ENCODE measurements around the gene HECW1. TPM values are rescaled to one million over a fixed set of nuclear protein-coding genes. Genes with fewer than 3 reads are reported as not detected.

Gene HECW1
- total and polyA plus RNA-seq, 10 of the 15 experiments (the other 5 are each of a cell fraction or from before 2014, with no cell fraction given) = under 0.01 to 0.31 (median 0.04) TPM; not detected in 3

DNA sequence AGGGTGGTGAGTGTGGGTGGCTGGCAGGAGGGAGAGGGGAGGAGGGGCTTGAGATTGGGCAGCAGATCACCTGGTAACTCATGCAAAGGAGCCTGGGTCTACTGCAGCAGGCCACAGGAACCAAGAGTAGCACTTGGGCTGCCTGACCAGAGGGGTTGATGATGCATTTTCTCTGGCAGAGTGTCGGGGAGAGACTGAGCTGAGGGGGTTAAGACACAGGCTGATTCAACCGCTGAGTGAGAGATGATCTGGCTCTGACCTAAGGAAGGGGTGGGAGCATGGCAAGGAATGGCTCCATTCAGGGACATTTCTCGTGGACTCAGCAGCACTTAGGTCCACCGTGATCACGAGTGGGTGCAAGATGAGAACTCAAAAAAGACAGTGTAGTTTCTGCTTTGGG is 355.0 kb downstream of the HECW1 start (continued):
- TF ChIP-seq, protein P1, sequence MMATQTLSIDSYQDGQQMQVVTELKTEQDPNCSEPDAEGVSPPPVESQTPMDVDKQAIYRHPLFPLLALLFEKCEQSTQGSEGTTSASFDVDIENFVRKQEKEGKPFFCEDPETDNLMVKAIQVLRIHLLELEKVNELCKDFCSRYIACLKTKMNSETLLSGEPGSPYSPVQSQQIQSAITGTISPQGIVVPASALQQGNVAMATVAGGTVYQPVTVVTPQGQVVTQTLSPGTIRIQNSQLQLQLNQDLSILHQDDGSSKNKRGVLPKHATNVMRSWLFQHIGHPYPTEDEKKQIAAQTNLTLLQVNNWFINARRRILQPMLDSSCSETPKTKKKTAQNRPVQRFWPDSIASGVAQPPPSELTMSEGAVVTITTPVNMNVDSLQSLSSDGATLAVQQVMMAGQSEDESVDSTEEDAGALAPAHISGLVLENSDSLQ (IDR thresholded peaks at IDR 0.05) = no peak
- TF ChIP-seq TARDBP (IDR thresholded peaks at IDR 0.05; ENCODE audit: borderline replicate concordance) = no peak
- TF ChIP-seq POU2F2 (IDR thresholded peaks at IDR 0.05; ENCODE audit: borderline replicate concordance, low read depth, low read length) = no peak

DNA sequence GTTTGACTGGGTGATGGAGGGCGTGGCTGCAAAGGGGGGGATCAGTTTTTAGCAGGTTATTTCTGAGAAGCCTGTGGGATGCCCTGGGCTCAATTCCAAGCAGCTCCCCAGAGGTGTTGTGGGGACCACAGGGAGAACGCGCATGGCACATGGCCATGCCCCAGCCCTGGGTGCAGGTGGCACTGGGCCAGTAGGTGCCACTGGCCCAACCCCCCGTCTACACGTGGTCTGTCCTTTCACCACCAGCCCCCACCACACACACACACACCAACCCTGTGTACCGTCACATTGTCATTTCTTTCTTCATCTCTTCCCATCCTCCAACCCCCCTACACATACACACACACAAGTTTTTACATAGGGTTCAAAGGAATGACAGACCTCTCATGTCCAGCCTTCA is 355.4 kb downstream of the HECW1 start:
- peaks cover 2% of the 10 kb centered on the region; the same call in 1 of the 2 replicates for H3K4me1 ChIP-seq (ENCODE audit: control insufficient read depth, insufficient read depth, low read length)
- WGBS (ENCODE audit: insufficient coverage, insufficient replicate concordance, low lambda C conversion rate, missing lambda C conversion rate) = 67% methylated on average over 6 of the region's 6 CpGs
- H3K27ac ChIP-seq (ENCODE audit: control insufficient read depth, insufficient read depth) = no peak overlapping the region
- POLR2A ChIA-PET = no interaction called here
- no peaks in the 10 kb centered on the region for H3K36me3 ChIP-seq (ENCODE audit: control insufficient read depth in 2 of 2, insufficient read depth in 2 of 2, low read length in 1 of 2)
- RAD21 ChIA-PET (ENCODE audit: unreplicated experiment) = no interaction called here
- intact Hi-C loops (cut with micrococcal nuclease; ENCODE audit: unreplicated experiment) (no loop called here), in situ Hi-C loops (cut with MboI) (no loop called here)
- H3K4me2 ChIP-seq (ENCODE audit: control insufficient read depth, insufficient read depth) = no peak overlapping the region
- no peaks in the 10 kb centered on the region for H4K20me1 ChIP-seq (ENCODE audit: control insufficient read depth, insufficient read depth)
- no peaks in the 10 kb centered on the region for H3K9me3 ChIP-seq (replicated peaks; ENCODE audit: control insufficient read depth, insufficient read depth, low read length)
- ATAC-seq = no peak
- H3K27me3 ChIP-seq (replicated peaks in 1 of 2; ENCODE audit: control insufficient read depth in 2 of 2, insufficient read depth in 2 of 2, low read length in 1 of 2) = no peaks in the 10 kb centered on the region; a peak in 1 of 4 replicates
- no peak for DNase-seq (ENCODE audit: low read depth, low spot score)
- CTCF ChIA-PET = interaction anchor here (3.2 kb wide), 1 partner anchor 12 kb away, joined by 21 read pairs; no protein-coding TSS in a partner anchor
- BruUV-seq (replicated peaks) = no TSS peak
- H3K79me2 ChIP-seq (ENCODE audit: control insufficient read depth, insufficient read depth, low read length) = no peaks in the 10 kb centered on the region
- H3K9ac ChIP-seq (ENCODE audit: control insufficient read depth, insufficient read depth, low read length) = no peak overlapping the region
- no peak overlapping the region for H2AFZ ChIP-seq (ENCODE audit: control insufficient read depth, low read depth, low read length)
- SMC1A ChIA-PET (ENCODE audit: uncharacterized antibody, unreplicated experiment) = interaction anchor here (0.6 kb wide), 1 partner anchor 48 kb away, joined by 3 read pairs; no protein-coding TSS in a partner anchor
- H3K4me3 ChIP-seq = no peak overlapping the region
- TF ChIP-seq, protein P2, sequence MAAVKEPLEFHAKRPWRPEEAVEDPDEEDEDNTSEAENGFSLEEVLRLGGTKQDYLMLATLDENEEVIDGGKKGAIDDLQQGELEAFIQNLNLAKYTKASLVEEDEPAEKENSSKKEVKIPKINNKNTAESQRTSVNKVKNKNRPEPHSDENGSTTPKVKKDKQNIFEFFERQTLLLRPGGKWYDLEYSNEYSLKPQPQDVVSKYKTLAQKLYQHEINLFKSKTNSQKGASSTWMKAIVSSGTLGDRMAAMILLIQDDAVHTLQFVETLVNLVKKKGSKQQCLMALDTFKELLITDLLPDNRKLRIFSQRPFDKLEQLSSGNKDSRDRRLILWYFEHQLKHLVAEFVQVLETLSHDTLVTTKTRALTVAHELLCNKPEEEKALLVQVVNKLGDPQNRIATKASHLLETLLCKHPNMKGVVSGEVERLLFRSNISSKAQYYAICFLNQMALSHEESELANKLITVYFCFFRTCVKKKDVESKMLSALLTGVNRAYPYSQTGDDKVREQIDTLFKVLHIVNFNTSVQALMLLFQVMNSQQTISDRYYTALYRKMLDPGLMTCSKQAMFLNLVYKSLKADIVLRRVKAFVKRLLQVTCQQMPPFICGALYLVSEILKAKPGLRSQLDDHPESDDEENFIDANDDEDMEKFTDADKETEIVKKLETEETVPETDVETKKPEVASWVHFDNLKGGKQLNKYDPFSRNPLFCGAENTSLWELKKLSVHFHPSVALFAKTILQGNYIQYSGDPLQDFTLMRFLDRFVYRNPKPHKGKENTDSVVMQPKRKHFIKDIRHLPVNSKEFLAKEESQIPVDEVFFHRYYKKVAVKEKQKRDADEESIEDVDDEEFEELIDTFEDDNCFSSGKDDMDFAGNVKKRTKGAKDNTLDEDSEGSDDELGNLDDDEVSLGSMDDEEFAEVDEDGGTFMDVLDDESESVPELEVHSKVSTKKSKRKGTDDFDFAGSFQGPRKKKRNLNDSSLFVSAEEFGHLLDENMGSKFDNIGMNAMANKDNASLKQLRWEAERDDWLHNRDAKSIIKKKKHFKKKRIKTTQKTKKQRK (IDR thresholded peaks at IDR 0.05; ENCODE audit: low read depth, low read length) = no peak
- no peak for TF ChIP-seq ZNF274 (IDR thresholded peaks at IDR 0.05; ENCODE audit: insufficient read depth, insufficient read length)
- TF ChIP-seq BCL11A (IDR thresholded peaks at IDR 0.05; ENCODE audit: low read depth, low read length) = no peak
- no peak for TF ChIP-seq ZNF24 (IDR thresholded peaks at IDR 0.05)
- TF ChIP-seq, protein P3, sequence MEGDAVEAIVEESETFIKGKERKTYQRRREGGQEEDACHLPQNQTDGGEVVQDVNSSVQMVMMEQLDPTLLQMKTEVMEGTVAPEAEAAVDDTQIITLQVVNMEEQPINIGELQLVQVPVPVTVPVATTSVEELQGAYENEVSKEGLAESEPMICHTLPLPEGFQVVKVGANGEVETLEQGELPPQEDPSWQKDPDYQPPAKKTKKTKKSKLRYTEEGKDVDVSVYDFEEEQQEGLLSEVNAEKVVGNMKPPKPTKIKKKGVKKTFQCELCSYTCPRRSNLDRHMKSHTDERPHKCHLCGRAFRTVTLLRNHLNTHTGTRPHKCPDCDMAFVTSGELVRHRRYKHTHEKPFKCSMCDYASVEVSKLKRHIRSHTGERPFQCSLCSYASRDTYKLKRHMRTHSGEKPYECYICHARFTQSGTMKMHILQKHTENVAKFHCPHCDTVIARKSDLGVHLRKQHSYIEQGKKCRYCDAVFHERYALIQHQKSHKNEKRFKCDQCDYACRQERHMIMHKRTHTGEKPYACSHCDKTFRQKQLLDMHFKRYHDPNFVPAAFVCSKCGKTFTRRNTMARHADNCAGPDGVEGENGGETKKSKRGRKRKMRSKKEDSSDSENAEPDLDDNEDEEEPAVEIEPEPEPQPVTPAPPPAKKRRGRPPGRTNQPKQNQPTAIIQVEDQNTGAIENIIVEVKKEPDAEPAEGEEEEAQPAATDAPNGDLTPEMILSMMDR (IDR thresholded peaks at IDR 0.05 in 2 of 3, conservative IDR thresholded peaks at IDR 0.05 in 1 of 3; ENCODE audit: control insufficient read depth in 2 of 3, extremely low read depth in 1 of 3, insufficient read depth in 1 of 3, low read depth in 3 of 3, low read length in 3 of 3) = no peak
- no peak for TF ChIP-seq NFXL1 (IDR thresholded peaks at IDR 0.05; ENCODE audit: borderline replicate concordance)
- no peak for TF ChIP-seq POLR2A (IDR thresholded peaks at IDR 0.05; ENCODE audit: low read depth, low read length)
- no peak for TF ChIP-seq BMI1 (IDR thresholded peaks at IDR 0.05; ENCODE audit: borderline replicate concordance)
- no peak for TF ChIP-seq ZNF622 (IDR thresholded peaks at IDR 0.05)
- TF ChIP-seq, protein P4, sequence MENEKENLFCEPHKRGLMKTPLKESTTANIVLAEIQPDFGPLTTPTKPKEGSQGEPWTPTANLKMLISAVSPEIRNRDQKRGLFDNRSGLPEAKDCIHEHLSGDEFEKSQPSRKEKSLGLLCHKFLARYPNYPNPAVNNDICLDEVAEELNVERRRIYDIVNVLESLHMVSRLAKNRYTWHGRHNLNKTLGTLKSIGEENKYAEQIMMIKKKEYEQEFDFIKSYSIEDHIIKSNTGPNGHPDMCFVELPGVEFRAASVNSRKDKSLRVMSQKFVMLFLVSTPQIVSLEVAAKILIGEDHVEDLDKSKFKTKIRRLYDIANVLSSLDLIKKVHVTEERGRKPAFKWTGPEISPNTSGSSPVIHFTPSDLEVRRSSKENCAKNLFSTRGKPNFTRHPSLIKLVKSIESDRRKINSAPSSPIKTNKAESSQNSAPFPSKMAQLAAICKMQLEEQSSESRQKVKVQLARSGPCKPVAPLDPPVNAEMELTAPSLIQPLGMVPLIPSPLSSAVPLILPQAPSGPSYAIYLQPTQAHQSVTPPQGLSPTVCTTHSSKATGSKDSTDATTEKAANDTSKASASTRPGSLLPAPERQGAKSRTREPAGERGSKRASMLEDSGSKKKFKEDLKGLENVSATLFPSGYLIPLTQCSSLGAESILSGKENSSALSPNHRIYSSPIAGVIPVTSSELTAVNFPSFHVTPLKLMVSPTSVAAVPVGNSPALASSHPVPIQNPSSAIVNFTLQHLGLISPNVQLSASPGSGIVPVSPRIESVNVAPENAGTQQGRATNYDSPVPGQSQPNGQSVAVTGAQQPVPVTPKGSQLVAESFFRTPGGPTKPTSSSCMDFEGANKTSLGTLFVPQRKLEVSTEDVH (IDR thresholded peaks at IDR 0.05; ENCODE audit: low read depth, partially characterized antibody) = no peak
- TF ChIP-seq SUZ12 (IDR thresholded peaks at IDR 0.05; ENCODE audit: unreplicated experiment) = no peak
- no peak for FAIRE-seq

All from GM12878 (cell line).